Chondrocyte (in vitro differentiated cells): ENCODE measurements around the gene CHID1. TPM values are rescaled to one million over a fixed set of nuclear protein-coding genes. Genes with fewer than 3 reads are reported as not detected.

Experiments used
- DNase-seq: peaks from one replicate; pipeline ENCODE4 v3.0.0; 2021; ENCODE audit warnings: mixed read lengths, low spot score
- H3K27ac Mint-ChIP-seq: one replicate; pipeline ENCODE4 v1.8.0; 2021; ENCODE audit warnings: mild to moderate bottlenecking, moderate library complexity, mixed read lengths; ENCODE audit not compliant: unreplicated experiment
- H3K27me3 Mint-ChIP-seq: 2 replicates; pipeline ENCODE4 v1.8.0; 2021; ENCODE audit warnings: low read depth, mixed read lengths
- H3K36me3 Mint-ChIP-seq: 2 replicates; pipeline ENCODE4 v1.8.0; 2021; ENCODE audit warnings: low read depth, mixed read lengths
- H3K4me1 Mint-ChIP-seq: 2 replicates; pipeline ENCODE4 v1.8.0; 2021; ENCODE audit warnings: low read depth, mild to moderate bottlenecking, mixed read lengths
- H3K4me3 Mint-ChIP-seq: one replicate; pipeline ENCODE4 v1.8.0; 2021; ENCODE audit warnings: mild to moderate bottlenecking, moderate library complexity, mixed read lengths; ENCODE audit not compliant: unreplicated experiment
- H3K9me3 Mint-ChIP-seq: 2 replicates; pipeline ENCODE4 v1.8.0; 2021; ENCODE audit warnings: low read depth, mixed read lengths
- CTCF ChIP-seq: fragments of 200-600 bp; sonication (generic); IDR thresholded peaks from 2 replicates; pipeline ENCODE4 v1.5.0; 2021; ENCODE audit warnings: antibody characterized with exemption, mild to moderate bottlenecking, moderate library complexity
- total RNA-seq: library from RNA; stranded (reverse); gene quantifications from 3 replicates; pipeline ENCODE4 v1.2.1, GENCODE V29; 2021

The CHID1 gene
- total RNA-seq, 1 donor from 2014 or later, result 90.3 TPM

GRCh38 chr11:923691-924405 is 13.2 kb upstream of the CHID1 start:
- no peak overlapping the region for H3K4me3 Mint-ChIP-seq
- H3K9me3 Mint-ChIP-seq, result no peaks in the 10 kb centered on the region
- DNase-seq, result no peak
- no peak overlapping the region for H3K27ac Mint-ChIP-seq
- no peaks in the 10 kb centered on the region for H3K36me3 Mint-ChIP-seq
- peaks cover 21% of the 10 kb centered on the region for H3K4me1 Mint-ChIP-seq
- no peaks in the 10 kb centered on the region for H3K27me3 Mint-ChIP-seq
- TF ChIP-seq CTCF, result no peak

GRCh38 chr11:921921-922678 is 11.5 kb upstream of the CHID1 start:
- no peak for DNase-seq
- Mint-ChIP-seq H3K9me3 (no peaks in the 10 kb centered on the region), H3K4me1 (peaks cover 11% of the 10 kb centered on the region), H3K36me3 (no peaks in the 10 kb centered on the region), H3K4me3 (no peak overlapping the region), H3K27ac (no peak overlapping the region), H3K27me3 (no peaks in the 10 kb centered on the region)
- no peak for TF ChIP-seq CTCF

GRCh38 chr11:917426-917825 is 6.8 kb upstream of the CHID1 start:
- DNase-seq, result no peak
- TF ChIP-seq CTCF, result no peak
- Mint-ChIP-seq H3K4me3 (no peak overlapping the region), H3K27ac (no peak overlapping the region), H3K36me3 (no peaks in the 10 kb centered on the region), H3K4me1 (peaks cover 3% of the 10 kb centered on the region), H3K27me3 (no peaks in the 10 kb centered on the region), H3K9me3 (no peaks in the 10 kb centered on the region)

- no peak for DNase-seq
- peaks cover 9% of the 10 kb centered on the region for H3K4me1 Mint-ChIP-seq
Observed at GRCh38 chr11:914747-915501, 4.3 kb upstream of the CHID1 start.

More at GRCh38 chr11:914747-915501, 4.3 kb upstream of the CHID1 start:
- no peaks in the 10 kb centered on the region for H3K9me3 Mint-ChIP-seq
- no peak overlapping the region for H3K27ac Mint-ChIP-seq
- H3K27me3 Mint-ChIP-seq, result no peaks in the 10 kb centered on the region
- TF ChIP-seq CTCF, result no peak
- H3K4me3 Mint-ChIP-seq, result no peak overlapping the region
- H3K36me3 Mint-ChIP-seq, result no peaks in the 10 kb centered on the region
